A549 (cell line): ENCODE measurements around the gene TWIST2. TPM values are rescaled to one million over a fixed set of nuclear protein-coding genes. Genes with fewer than 3 reads are reported as not detected.

Experiments
- ATAC-seq, 2 experiments: fragments of 200-7000 bp in 1 of 2; fragments of >200 bp in 1 of 2; cut with Nextera tagmentation in 1 of 2; cut with Tn5 transposase in 1 of 2; 3 replicates each; pipeline versions ENCODE4 v1.8.0 to v1.9.1; 2018 to 2020; ENCODE audit warnings: mild to moderate bottlenecking in 1 of 2, moderate library complexity in 1 of 2
- CTCF ChIA-PET: fragments of 300-600 bp; sonication (Branson Sonifier 250); formaldehyde crosslinking; extraction: SDS; loops from one replicate; lab custom pipeline; 2021; ENCODE audit warnings: antibody characterized with exemption, inconsistent platforms; lab: Yijun Ruan, JAX
- POLR2A ChIA-PET: fragments of 350-600 bp; formaldehyde crosslinking; extraction: SDS; loops from one replicate; lab custom pipeline; 2021; ENCODE audit warnings: antibody characterized with exemption, inconsistent platforms; lab: Yijun Ruan, JAX
- DNase-seq, 2 experiments: peaks; one replicate each; pipeline versions ENCODE4 v3.0.0 to v3.0.0-alpha.2; 2011 to 2016; ENCODE audit warnings: low read depth in 1 of 2, low spot score in 1 of 2
- FAIRE-seq: peaks from 2 replicates; lab custom pipeline; 2011; peaks lifted over from hg19 to GRCh38; lab: Jason Lieb, UNC
- H3K27ac ChIP-seq, 2 experiments: fragments of >200 bp; sonication (Bioruptor Twin); formaldehyde crosslinking; 3 replicates each; pipeline ENCODE4 v1.5.1; 2016 to 2017
- H3K4me1 ChIP-seq: fragments of >200 bp; sonication (Bioruptor Twin); formaldehyde crosslinking; 3 replicates; pipeline ENCODE4 v1.6.1; 2016
- H3K4me2 ChIP-seq: fragments of >200 bp; sonication (Bioruptor Twin); formaldehyde crosslinking; 3 replicates; pipeline ENCODE4 v1.6.1; 2016
- H3K4me3 ChIP-seq: fragments of >200 bp; sonication (Bioruptor Twin); formaldehyde crosslinking; 3 replicates; pipeline ENCODE4 v1.5.1; 2016
- H3K9me3 ChIP-seq: fragments of >200 bp; sonication (Bioruptor Twin); formaldehyde crosslinking; 3 replicates; pipeline ENCODE4 v1.6.1; 2016
- BHLHE40 ChIP-seq: IDR thresholded peaks from 2 replicates; pipeline ENCODE4 v1.6.1; 2012; ENCODE audit warnings: low read depth, low read length, inconsistent platforms
- CHD2 ChIP-seq: fragments of 150-350 bp; IDR thresholded peaks from 2 replicates; pipeline ENCODE4 v1.6.1; 2014; ENCODE audit warnings: low read length; ENCODE audit not compliant: partially characterized antibody
- EHF ChIP-seq: fragments of 250-450 bp; sonication (Bioruptor Pico); IDR thresholded peaks from 2 replicates; pipeline ENCODE4 v1.5.0; 2020; ENCODE audit warnings: mild to moderate bottlenecking
- EP300 ChIP-seq, 2 experiments: fragments of >200 bp; sonication (Bioruptor Twin); formaldehyde crosslinking; IDR thresholded peaks; 2 replicates in 1 of 2; 3 replicates in 1 of 2; pipeline ENCODE4 v1.6.1; 2016 to 2017
- ESRRA ChIP-seq: fragments of 150-350 bp; IDR thresholded peaks from 2 replicates; pipeline ENCODE4 v1.6.1; 2014; ENCODE audit warnings: mild to moderate bottlenecking, low read length, borderline replicate concordance
- FOSL2 ChIP-seq, 2 experiments: fragments of 450-650 bp in 1 of 2; fragments of >200 bp in 1 of 2; sonication (Bioruptor Twin) in 1 of 2; formaldehyde crosslinking; IDR thresholded peaks; 2 replicates each; pipeline versions ENCODE4 v1.5.0 to v1.6.1; 2016 to 2020; ENCODE audit warnings: mild to moderate bottlenecking in 1 of 2, moderate library complexity in 1 of 2
- FOXS1 ChIP-seq: fragments of 250-450 bp; sonication (Bioruptor Pico); IDR thresholded peaks from 2 replicates; pipeline ENCODE4 v1.5.0; 2020; ENCODE audit warnings: mild to moderate bottlenecking, moderate library complexity
- HEYL ChIP-seq: fragments of 250-450 bp; sonication (Bioruptor Pico); IDR thresholded peaks from 2 replicates; pipeline ENCODE4 v1.8.0; 2021; ENCODE audit warnings: mild to moderate bottlenecking, moderate library complexity
- HOXB13 ChIP-seq: fragments of 250-450 bp; sonication (Bioruptor Pico); IDR thresholded peaks from 2 replicates; pipeline ENCODE4 v1.5.0; 2020; ENCODE audit warnings: low read depth, mild to moderate bottlenecking, moderate library complexity
- NFE2L2 ChIP-seq: fragments of 150-350 bp; conservative IDR thresholded peaks from 2 replicates; pipeline ENCODE4 v1.6.1; 2014; ENCODE audit warnings: low read length
- POLR2A ChIP-seq: IDR thresholded peaks from 2 replicates; pipeline ENCODE4 v1.6.1; 2012; ENCODE audit warnings: mild to moderate bottlenecking, low read length
- RAD21 ChIP-seq, 2 experiments: fragments of >200 bp in 1 of 2; sonication (Bioruptor Twin) in 1 of 2; formaldehyde crosslinking in 1 of 2; IDR thresholded peaks in 1 of 2; conservative IDR thresholded peaks in 1 of 2; 2 replicates in 1 of 2; 3 replicates in 1 of 2; pipeline ENCODE4 v1.6.1; 2012 to 2018; ENCODE audit warnings: inconsistent platforms in 1 of 2
- RARB ChIP-seq: fragments of 250-450 bp; sonication (Bioruptor Pico); IDR thresholded peaks from 2 replicates; pipeline ENCODE4 v1.8.0; 2021; ENCODE audit warnings: mild to moderate bottlenecking, moderate library complexity
- RFX5 ChIP-seq: fragments of 450-650 bp; IDR thresholded peaks from 2 replicates; pipeline ENCODE4 v1.7.1; 2014; ENCODE audit warnings: antibody characterized with exemption, mild to moderate bottlenecking, moderate library complexity
- SREBF2 ChIP-seq: fragments of 450-650 bp; IDR thresholded peaks from 2 replicates; pipeline ENCODE4 v1.6.1; 2014; ENCODE audit warnings: mild to moderate bottlenecking, moderate library complexity
- TP53 ChIP-seq: fragments of 250-450 bp; sonication (Bioruptor Pico); IDR thresholded peaks from 2 replicates; pipeline ENCODE4 v1.5.0; 2021; ENCODE audit warnings: mild to moderate bottlenecking, moderate library complexity
- ZFP36 ChIP-seq: fragments of 450-650 bp; IDR thresholded peaks from 2 replicates; pipeline ENCODE4 v1.6.1; 2014; ENCODE audit warnings: borderline replicate concordance; ENCODE audit not compliant: partially characterized antibody
- ZNF302 ChIP-seq: fragments of 250-450 bp; sonication (Bioruptor Pico); IDR thresholded peaks from 2 replicates; pipeline ENCODE4 v1.9.0; 2021; ENCODE audit warnings: inconsistent platforms, mild to moderate bottlenecking, moderate library complexity
- ZSCAN20 ChIP-seq: fragments of 250-450 bp; sonication (Bioruptor Pico); IDR thresholded peaks from 2 replicates; pipeline ENCODE4 v1.8.0; 2022; ENCODE audit warnings: mild to moderate bottlenecking, moderate library complexity
- WGBS: methylation state at CpG from one replicate; pipeline ENCODE4 v1.1.6; 2017; ENCODE audit errors: missing lambda C conversion rate; 5-methylcytosine and 5-hydroxymethylcytosine counted together
- polyA plus RNA-seq, 4 experiments: library from polyadenylated mRNA; depleted of rRNA in 3 of 4; stranded (reverse); fragments of >200 nt; fragmentation: RNase III in 1 of 4; extraction: RNeasy Plus Mini Kit Qiagen cat#74134 plus additional on column Dnase treatment in 1 of 4; gene quantifications; 2 replicates in 3 of 4; 3 replicates in 1 of 4; pipeline ENCODE4 v1.2.3, GENCODE V29; 2011 to 2017
- TF ChIP-seq, protein P1 (sequence below): fragments of >200 bp; sonication (Bioruptor Twin); formaldehyde crosslinking; IDR thresholded peaks from 2 replicates; pipeline ENCODE4 v1.6.1; 2016
- TF ChIP-seq, protein P2 (sequence below): fragments of 450-650 bp; IDR thresholded peaks from 2 replicates; pipeline ENCODE4 v1.6.1; 2014; ENCODE audit warnings: antibody characterized with exemption
- TF ChIP-seq, protein P3 (sequence below): IDR thresholded peaks from 2 replicates; pipeline ENCODE4 v1.6.1; 2012; ENCODE audit warnings: low read depth, borderline replicate concordance
- TF ChIP-seq, protein P4 (sequence below): fragments of >200 bp; sonication (Bioruptor Twin); formaldehyde crosslinking; IDR thresholded peaks from 3 replicates; pipeline ENCODE4 v1.6.1; 2016
- TF ChIP-seq, protein P5 (sequence below): IDR thresholded peaks from 2 replicates; pipeline ENCODE4 v1.6.1; 2012
- TF ChIP-seq, protein P6 (sequence below): fragments of 250-450 bp; sonication (Bioruptor Pico); IDR thresholded peaks from 2 replicates; pipeline ENCODE4 v1.5.0; 2021; ENCODE audit warnings: mild to moderate bottlenecking, moderate library complexity, borderline replicate concordance

TWIST2 gene
- polyA plus RNA-seq, 2 of the 4 experiments (the other 2 are of a cell fraction), result 7.1 to 8.2 TPM

DNA sequence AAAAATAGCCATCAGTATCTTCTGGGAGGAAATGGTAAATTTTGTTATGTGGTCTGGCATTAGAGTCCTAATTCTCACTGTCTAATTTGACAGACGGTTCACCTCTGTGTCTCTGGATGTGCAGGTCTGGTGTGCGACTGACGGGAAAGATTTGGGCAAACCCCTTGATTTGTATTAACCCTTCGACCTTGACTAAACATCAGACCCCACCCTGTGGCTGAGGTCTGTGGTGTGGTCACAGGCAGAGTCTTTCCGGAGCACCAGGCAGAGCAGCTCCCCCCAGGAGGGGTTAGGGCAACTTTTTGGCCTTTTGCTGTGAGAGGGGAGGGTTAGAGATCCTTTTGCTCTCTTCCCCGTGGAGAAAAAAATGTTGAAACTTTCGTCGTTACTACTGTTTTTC lies 6.4 kb downstream of the TWIST2 start:
- Histone ChIP-seq H3K9me3 (no peaks in the 10 kb centered on the region), H3K27ac (no peak overlapping the region), H3K4me2 (no peak overlapping the region), H3K4me1 (peaks cover 8% of the 10 kb centered on the region; the same call in 2 of the 3 replicates), H3K4me3 (no peak overlapping the region)
- TF ChIP-seq RARB (CRISPR knock-in tag), result no peak
- no peak for TF ChIP-seq CHD2
- no peak for TF ChIP-seq HOXB13 (CRISPR knock-in tag)
- TF ChIP-seq, protein P1, sequence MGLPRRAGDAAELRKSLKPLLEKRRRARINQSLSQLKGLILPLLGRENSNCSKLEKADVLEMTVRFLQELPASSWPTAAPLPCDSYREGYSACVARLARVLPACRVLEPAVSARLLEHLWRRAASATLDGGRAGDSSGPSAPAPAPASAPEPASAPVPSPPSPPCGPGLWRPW, result no peak
- no peak for TF ChIP-seq RFX5
- TF ChIP-seq, protein P2, sequence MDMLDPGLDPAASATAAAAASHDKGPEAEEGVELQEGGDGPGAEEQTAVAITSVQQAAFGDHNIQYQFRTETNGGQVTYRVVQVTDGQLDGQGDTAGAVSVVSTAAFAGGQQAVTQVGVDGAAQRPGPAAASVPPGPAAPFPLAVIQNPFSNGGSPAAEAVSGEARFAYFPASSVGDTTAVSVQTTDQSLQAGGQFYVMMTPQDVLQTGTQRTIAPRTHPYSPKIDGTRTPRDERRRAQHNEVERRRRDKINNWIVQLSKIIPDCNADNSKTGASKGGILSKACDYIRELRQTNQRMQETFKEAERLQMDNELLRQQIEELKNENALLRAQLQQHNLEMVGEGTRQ, result no peak
- no peak for TF ChIP-seq ESRRA
- TF ChIP-seq ZNF302 (CRISPR knock-in tag), result no peak
- POLR2A ChIA-PET, result no interaction called here
- DNase-seq (no peak), ATAC-seq (no peak), FAIRE-seq (no peak)
- CTCF ChIA-PET, result interaction anchor here (1.5 kb wide), 1 partner anchor 13 kb away, joined by 3 read pairs; no protein-coding TSS in a partner anchor
- 86% methylated on average over 8 of the region's 8 CpGs for WGBS

DNA sequence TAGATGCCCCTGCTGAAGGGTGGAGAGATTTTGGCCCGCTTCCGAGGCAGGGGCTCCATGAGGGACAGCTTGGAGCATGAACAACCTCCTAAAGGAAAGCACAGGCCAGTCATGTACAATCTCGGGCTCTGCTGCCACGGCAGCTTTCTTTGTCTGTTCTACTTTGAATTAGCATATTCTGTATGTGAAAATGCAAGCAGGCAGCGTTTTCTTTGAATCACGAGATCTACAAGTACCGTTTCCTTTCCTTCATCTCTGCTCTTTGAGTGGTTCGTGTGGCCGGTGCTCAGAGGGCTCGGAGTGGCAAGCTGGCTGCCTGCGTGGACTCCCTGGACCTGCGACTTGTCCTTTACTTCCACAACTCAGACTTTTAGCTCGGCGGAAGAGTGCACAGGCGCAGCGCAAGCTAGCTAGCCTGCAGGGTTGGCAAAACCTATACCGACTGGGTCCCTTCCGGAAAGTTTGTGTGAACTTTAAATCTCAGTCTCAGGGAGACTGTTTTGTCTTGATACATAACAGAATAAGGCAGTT lies 6.9 kb downstream of the TWIST2 start:
- H3K27ac ChIP-seq, result no peak overlapping the region
- no peak for ATAC-seq
- no peak overlapping the region for H3K4me2 ChIP-seq
- POLR2A ChIA-PET, result no interaction called here
- FAIRE-seq, result no peak
- TF ChIP-seq HEYL (CRISPR knock-in tag) (no peak), SREBF2 (no peak), FOSL2 (IDR thresholded peaks at IDR 0.05) (no peak), FOSL2 (CRISPR knock-in tag; IDR thresholded peaks at IDR 0.05) (no peak), ZFP36 (no peak), EP300 (IDR thresholded peaks at IDR 0.05) (no peak), NFE2L2 (no peak)
- TF ChIP-seq, protein P3, sequence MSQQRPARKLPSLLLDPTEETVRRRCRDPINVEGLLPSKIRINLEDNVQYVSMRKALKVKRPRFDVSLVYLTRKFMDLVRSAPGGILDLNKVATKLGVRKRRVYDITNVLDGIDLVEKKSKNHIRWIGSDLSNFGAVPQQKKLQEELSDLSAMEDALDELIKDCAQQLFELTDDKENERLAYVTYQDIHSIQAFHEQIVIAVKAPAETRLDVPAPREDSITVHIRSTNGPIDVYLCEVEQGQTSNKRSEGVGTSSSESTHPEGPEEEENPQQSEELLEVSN, result no peak
- TF ChIP-seq, protein P4, sequence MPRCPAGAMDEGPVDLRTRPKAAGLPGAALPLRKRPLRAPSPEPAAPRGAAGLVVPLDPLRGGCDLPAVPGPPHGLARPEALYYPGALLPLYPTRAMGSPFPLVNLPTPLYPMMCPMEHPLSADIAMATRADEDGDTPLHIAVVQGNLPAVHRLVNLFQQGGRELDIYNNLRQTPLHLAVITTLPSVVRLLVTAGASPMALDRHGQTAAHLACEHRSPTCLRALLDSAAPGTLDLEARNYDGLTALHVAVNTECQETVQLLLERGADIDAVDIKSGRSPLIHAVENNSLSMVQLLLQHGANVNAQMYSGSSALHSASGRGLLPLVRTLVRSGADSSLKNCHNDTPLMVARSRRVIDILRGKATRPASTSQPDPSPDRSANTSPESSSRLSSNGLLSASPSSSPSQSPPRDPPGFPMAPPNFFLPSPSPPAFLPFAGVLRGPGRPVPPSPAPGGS, result no peak
- TF ChIP-seq, protein P5, sequence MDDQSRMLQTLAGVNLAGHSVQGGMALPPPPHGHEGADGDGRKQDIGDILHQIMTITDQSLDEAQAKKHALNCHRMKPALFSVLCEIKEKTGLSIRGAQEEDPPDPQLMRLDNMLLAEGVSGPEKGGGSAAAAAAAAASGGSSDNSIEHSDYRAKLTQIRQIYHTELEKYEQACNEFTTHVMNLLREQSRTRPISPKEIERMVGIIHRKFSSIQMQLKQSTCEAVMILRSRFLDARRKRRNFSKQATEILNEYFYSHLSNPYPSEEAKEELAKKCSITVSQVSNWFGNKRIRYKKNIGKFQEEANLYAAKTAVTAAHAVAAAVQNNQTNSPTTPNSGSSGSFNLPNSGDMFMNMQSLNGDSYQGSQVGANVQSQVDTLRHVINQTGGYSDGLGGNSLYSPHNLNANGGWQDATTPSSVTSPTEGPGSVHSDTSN, result no peak
- DNase-seq, result no peak
- H3K4me1 ChIP-seq, result peaks cover 3% of the 10 kb centered on the region; the same call in 2 of the 3 replicates
- CTCF ChIA-PET, result no interaction called here
- H3K9me3 ChIP-seq, result no peaks in the 10 kb centered on the region
- WGBS, result 93% methylated on average over 18 of the region's 18 CpGs
- no peak overlapping the region for H3K4me3 ChIP-seq

DNA sequence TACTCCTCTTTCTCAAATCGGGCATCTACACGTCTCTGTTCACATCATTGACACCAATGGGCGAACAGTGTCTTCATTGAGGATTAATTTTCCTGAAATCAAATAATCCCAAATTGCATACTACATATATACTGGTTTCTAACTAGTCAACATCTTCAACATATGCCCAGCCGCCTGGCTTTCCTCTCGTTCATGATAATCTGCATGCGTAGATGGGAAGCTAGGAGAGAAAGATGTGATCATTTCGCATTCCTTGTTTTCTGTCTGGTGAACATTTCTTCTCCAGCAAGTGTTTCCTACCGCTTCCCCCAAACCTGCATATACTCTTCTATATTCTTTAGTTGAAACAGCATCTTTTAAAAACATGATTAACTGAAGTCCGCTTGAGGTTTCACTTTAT lies 7.4 kb downstream of the TWIST2 start:
- ChIA-PET CTCF (no interaction called here), POLR2A (no interaction called here)
- no peak for FAIRE-seq
- ATAC-seq, result no peak
- no peak overlapping the region for H3K4me3 ChIP-seq
- WGBS, result 94% methylated on average over 9 of the region's 9 CpGs
- H3K9me3 ChIP-seq, result no peaks in the 10 kb centered on the region
- DNase-seq, result no peak
- H3K4me2 ChIP-seq, result no peak overlapping the region
- H3K27ac ChIP-seq, result no peak overlapping the region
- no peaks in the 10 kb centered on the region for H3K4me1 ChIP-seq
- TF ChIP-seq HOXB13 (CRISPR knock-in tag), result no peak
- TF ChIP-seq POLR2A, result no peak
- no peak for TF ChIP-seq RAD21 (conservative IDR thresholded peaks at IDR 0.05 in 1 of 2, IDR thresholded peaks at IDR 0.05 in 1 of 2)
- no peak for TF ChIP-seq NFE2L2
- TF ChIP-seq EHF (CRISPR knock-in tag), result no peak
- no peak for TF ChIP-seq ZSCAN20 (CRISPR knock-in tag)
- no peak for TF ChIP-seq BHLHE40
- no peak for TF ChIP-seq ESRRA
- TF ChIP-seq EP300 (IDR thresholded peaks at IDR 0.05), result no peak
- TF ChIP-seq, protein P3, result no peak
- no peak for TF ChIP-seq FOXS1
- TF ChIP-seq, protein P6, sequence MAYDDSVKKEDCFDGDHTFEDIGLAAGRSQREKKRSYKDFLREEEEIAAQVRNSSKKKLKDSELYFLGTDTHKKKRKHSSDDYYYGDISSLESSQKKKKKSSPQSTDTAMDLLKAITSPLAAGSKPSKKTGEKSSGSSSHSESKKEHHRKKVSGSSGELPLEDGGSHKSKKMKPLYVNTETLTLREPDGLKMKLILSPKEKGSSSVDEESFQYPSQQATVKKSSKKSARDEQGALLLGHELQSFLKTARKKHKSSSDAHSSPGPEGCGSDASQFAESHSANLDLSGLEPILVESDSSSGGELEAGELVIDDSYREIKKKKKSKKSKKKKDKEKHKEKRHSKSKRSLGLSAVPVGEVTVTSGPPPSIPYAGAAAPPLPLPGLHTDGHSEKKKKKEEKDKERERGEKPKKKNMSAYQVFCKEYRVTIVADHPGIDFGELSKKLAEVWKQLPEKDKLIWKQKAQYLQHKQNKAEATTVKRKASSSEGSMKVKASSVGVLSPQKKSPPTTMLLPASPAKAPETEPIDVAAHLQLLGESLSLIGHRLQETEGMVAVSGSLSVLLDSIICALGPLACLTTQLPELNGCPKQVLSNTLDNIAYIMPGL (CRISPR knock-in tag), result no peak
- no peak for TF ChIP-seq TP53 (CRISPR knock-in tag)
